ENCODE measurements around the gene BLOC1S3.

Gene BLOC1S3

DNA sequence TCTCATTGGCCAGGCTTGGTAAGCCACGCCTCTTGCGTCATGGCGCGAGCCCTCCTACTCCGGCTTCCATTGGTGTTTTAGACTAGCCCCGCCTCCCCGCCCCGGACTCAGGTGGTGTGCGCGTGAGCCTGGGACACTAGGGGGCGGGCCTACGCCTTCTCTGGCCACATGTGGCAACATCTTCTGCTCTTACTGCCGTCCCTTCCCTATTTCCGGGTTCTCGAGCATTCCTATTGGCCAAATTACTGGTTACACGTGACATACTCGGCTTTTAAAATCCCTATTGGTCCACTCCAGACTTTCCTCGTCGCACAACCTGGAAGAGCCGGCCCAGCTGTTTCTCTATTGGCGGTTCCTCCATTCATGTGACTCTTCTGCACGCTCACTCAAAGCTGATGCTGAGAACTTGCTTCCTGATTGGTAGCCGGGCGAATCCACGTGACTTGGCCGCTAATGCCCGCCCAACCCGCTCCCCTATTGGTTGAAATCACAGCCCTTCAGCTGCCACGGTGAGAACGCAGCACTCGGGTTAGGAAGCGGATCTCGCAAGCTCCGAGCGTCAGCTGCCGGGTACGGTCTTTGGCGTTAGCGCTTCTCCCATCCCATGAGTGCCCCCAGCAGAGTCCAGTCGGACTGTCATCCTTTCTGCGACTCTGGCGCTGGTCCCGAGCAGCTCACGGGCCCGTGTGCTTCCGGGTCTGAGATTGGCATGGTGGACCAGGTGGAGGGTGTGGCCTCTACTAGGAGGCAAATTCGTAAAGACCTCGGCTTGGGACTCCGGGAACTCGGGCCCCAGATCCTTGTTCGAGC is at the start of gene BLOC1S3:
TSS of gene BLOC1S3 (plus strand) at position 523 of the 810 bp plus-strand sequence. CDS start 513 bp downstream, outside the sequence.
- DNase-seq: peak; percentile 100

DNA sequence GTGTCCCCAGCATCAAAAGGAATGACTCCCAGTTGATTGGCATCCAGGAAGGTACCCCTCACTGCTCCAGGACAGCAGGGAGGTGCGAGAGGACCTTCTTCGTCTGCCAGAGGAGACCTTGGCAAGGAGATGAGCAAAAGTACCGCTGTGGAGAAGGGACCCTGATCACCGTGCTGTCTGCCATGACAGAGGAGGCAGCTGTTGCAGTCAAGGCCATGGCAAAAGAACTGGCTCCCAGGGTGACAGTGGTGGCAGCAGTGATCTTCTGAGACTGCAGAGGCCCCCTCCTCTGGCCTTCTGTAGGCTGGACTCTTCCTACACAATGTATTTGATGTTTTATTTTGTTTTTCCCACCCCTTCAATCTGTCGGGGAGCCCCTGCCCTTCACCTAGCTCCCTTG is 49.8 kb upstream of the BLOC1S3 start:
- no peak for DNase-seq

DNA sequence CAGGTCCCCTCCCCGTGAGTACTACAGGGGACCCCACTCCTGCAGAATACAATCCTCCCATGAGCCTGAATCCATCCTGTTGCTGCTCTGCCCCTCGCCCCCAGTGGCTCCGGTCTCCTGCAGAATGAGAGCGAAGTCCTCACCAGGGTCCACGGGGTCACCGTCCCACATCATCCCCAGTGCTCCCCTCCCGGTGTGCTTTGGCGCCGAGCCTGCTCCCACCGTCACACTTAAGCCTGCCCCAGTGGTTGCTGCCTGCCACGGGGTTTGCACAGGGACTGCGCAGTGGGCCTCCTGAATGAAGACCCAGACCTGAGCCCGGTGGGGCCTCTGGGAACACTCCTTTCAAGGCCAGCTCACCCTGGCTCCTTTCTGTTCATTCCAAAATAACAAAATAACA is 48.3 kb upstream of the BLOC1S3 start:
- no peak for DNase-seq

- no peak for DNase-seq
Observed at GRCh38 chr19:45130888-45131615, 47.5 kb upstream of the BLOC1S3 start.

DNA sequence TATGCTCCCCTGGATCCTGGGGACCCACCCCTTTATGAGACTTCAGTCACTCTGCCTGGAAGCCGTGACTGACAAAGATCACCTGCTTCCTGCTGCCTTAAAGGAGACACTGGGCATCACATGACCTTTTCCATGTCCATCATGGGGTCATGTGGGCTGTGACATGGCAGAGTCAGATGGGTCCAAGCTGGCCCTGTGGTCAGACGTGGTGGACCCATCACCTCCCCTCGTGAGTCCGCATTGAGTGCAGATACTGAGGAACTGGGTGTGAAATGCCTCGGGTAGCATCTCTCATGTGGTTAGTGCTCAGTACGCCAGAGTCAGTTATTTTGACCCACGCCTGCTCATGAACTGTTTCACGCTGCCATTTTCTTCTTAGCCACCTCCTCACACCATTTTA is 44.9 kb upstream of the BLOC1S3 start:
- DNase-seq: no peak

- no peak for DNase-seq
Observed at GRCh38 chr19:45135176-45135885, 43.3 kb upstream of the BLOC1S3 start.

GRCh38 chr19:45136507-45137178 is 41.9 kb upstream of the BLOC1S3 start:
- no peak for DNase-seq

- DNase-seq: no peak
Observed at GRCh38 chr19:45137179-45137761, 41.3 kb upstream of the BLOC1S3 start.

DNA sequence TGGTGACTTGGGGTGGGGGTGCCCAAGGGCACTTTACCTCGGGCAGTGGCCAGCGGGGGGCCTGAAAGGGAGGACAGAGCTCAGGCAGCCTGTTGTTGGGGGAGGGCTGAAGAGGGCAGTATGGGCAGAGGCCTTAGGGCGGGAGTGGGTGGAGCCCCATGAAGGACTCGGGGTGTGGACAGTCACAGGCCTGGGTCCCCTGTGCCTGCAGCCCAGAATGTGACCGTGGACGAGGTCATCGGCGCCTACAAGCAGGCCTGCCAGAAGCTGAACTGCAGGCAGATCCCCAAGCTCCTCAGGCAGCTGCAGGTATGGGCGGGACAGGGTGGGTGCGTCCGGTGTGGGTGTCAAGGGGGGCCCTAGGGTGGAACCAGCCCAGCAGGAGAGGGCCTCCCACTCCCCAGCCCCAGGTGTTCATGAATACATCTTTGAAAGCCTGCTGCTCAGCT is 40.3 kb upstream of the BLOC1S3 start:
- DNase-seq: no peak

DNA sequence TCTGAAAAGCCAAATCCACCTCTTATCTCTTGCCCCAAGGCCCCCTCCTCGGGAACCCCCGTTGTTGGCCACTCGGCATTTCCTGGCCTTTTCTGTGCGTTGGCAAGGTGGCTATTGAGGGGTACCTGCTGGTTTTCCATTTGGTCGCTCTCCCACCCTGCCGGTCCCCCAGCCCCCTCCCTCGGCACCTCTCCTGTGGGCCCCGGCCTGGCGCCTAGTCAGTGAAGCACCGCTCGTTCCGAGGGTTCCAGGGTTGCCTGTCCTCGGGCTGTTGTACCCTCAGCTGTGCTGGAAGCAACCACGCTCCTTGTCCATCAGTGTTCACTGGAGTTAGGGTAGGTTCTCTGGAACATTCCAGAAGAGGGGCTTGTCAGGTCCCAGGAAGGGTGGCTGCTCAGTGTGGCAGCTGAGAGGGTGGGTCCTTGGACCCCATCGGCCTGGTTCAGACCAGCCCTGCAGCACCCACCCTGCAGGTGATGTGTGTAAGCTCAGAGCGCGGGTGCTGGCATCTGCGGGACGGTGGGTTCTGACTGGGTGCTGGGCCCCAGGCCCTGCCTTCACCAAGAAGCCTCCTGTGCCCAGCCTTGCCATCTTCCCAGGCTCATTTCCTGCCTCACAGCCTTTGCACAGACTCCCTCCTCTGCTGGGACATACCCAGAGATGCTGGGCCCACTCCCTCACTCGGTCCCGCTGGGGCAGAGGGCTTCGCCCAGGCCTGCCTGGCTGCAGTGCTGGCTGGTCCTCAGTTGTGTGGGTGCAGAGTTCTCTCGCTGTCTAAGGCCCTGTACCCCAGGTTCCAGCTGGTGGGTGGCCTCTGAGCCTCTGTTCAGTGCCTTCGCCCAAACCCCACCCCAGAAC is 39.1 kb upstream of the BLOC1S3 start:
- no peak for DNase-seq

GRCh38 chr19:45140144-45140503 is 38.5 kb upstream of the BLOC1S3 start:
- DNase-seq: no peak

DNA sequence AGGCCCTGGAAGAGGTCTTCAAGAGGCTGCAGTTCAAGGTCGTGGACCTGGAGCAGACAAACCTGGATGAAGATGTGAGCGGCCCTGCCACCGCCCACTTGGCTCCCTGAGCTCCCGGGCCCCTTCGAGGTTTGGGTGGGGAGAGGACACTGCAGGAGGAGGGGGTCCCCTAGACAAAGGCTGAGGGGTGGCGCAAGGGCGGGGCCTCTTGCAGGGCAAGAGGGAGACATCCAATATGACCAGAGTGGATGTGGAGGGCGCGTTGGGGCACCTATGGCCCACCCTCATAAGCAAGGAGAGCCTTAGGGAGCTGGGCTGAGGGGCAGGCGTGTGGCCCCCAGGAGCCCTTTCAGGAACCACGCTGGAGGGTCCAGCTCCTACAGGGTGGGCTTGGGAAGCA is 38.1 kb upstream of the BLOC1S3 start:
- DNase-seq: no peak

DNA sequence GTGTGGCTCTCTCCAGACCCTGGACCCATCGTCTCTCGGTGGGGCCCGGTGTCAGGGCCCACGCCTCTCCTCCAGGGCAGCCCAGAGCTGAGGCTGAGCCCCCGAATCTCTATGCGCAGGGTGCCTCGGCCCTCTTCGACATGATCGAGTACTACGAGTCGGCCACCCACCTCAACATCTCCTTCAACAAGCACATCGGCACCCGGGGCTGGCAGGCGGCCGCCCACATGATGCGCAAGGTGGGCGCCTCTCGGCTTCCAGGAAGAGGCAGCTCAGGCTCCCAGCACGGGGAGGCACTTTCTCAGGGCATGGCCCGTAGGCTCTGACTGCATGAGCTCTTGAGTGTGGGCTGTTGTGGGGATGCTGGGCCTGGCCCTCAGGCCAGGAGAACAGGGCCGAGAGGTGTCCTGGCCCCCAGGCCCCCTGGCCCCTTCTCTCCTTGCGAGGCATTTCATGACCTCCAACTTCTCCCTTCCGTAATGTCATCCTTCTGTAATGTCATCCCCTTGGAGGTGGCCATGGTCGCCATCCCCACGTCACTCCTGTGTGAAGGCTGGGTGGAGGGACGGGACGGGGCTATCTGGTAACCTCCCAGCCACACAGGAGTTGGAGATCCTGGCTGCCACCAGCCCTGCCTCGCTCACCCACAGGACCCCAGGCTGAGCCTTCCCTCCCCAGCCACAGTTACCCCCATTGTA is 37.2 kb upstream of the BLOC1S3 start:
- no peak for DNase-seq

GRCh38 chr19:45142016-45142725 is 36.4 kb upstream of the BLOC1S3 start:
- DNase-seq: no peak

DNA sequence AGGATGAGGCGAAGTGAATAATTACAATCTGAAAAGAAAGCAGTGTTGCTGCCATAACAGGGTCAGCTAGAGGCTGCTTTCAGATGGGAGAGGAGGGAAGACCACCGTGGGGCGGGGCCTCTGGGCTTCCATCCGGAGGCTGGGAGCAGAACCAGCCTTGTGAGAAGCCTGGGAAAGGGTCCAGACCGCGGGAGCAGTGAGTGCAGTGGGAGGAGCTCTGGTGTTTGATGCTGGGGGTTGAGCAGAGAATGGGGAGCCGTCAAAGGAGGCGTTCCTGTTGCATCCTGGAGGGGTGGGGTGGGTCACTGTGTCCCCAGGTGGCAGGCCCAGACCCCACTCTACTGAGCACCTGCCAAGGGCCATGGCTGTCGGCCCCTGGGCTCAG is 35.9 kb upstream of the BLOC1S3 start:
- no peak for DNase-seq

DNA sequence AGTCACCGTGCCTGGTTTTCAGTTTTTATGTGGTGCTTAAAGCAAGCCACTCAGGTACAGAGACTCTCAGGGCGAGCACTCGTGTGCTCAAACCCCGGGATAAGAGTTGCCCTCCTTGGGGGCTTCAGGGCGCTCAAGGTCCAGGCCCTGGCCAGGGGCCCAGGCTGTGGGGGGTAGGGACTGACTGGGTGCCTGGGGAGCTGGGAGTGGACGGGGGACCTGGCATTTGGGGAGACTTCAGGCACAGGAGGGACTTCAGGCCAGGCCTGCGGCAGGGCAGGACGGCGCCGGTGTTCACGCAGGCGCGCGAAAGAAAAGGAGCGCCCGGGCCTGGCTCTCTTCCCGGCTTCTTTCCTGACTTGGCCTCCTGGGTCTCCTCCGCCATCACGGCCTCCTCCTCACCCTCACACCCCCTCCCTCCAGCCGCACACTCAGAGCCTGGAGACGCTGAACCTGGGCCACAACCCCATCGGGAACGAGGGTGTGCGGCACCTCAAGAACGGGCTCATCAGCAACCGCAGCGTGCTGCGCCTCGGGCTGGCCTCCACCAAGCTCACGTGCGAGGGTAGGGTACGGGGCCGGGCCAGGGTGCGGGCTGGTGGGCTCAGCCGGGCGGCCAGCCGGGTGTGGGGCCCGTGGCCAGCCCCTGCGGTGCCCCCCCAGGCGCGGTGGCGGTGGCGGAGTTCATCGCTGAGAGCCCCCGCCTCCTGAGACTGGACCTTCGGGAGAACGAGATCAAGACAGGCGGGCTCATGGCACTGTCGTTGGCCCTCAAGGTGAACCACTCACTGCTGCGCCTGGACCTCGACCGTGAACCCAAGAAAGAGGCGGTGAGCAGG is 33.9 kb upstream of the BLOC1S3 start:
- DNase-seq: no peak

- no peak for DNase-seq
Observed at GRCh38 chr19:45145270-45146189, 33.1 kb upstream of the BLOC1S3 start.

GRCh38 chr19:45146251-45146650 is 32.3 kb upstream of the BLOC1S3 start:
- no peak for DNase-seq
